ENCODE measurements around the gene DDX5. TPM values are rescaled to one million over a fixed set of nuclear protein-coding genes. Genes with fewer than 3 reads are reported as not detected.

Gene DDX5
- total RNA-seq, 2 donors from 2014 or later, result 369 to 444 TPM

GRCh38 chr17:64546716-64547115, 40.6 kb upstream of the DDX5 start:
- no peak for DNase-seq
- no peak for TF ChIP-seq CTCF (IDR thresholded peaks at IDR 0.05)
- Histone ChIP-seq H3K9ac (ENCODE audit: low read depth in 2 of 2, low read length in 2 of 2) (no peak overlapping the region), H3K9me3 (no peaks in the 10 kb centered on the region), H3K36me3 (no peaks in the 10 kb centered on the region), H3K27me3 (no peaks in the 10 kb centered on the region), H3K4me1 (no peaks in the 10 kb centered on the region), H3K27ac (no peak overlapping the region), H3K4me3 (no peak overlapping the region)
- intact Hi-C loops (cut with DNase I), result no loop called here

GRCh38 chr17:64544742-64545141, 38.7 kb upstream of the DDX5 start:
- Histone ChIP-seq H3K9me3 (no peaks in the 10 kb centered on the region), H3K27ac (no peak overlapping the region), H3K4me3 (no peak overlapping the region), H3K36me3 (no peaks in the 10 kb centered on the region), H3K4me1 (no peaks in the 10 kb centered on the region), H3K27me3 (no peaks in the 10 kb centered on the region), H3K9ac (ENCODE audit: low read depth in 2 of 2, low read length in 2 of 2) (no peak overlapping the region)
- no peak for DNase-seq
- intact Hi-C loops (cut with DNase I), result no loop called here
- TF ChIP-seq CTCF (IDR thresholded peaks at IDR 0.05), result no peak

- no peak overlapping the region for H3K9ac ChIP-seq (ENCODE audit: low read depth in 2 of 2, low read length in 2 of 2)
- intact Hi-C loops (cut with DNase I), result no loop called here
- no peaks in the 10 kb centered on the region for H3K27me3 ChIP-seq
- H3K9me3 ChIP-seq, result no peaks in the 10 kb centered on the region
- no peak overlapping the region for H3K4me3 ChIP-seq
- no peak overlapping the region for H3K27ac ChIP-seq
- no peaks in the 10 kb centered on the region for H3K36me3 ChIP-seq
- no peaks in the 10 kb centered on the region for H3K4me1 ChIP-seq
- no peak for DNase-seq
- no peak for TF ChIP-seq CTCF (IDR thresholded peaks at IDR 0.05)
Measured at GRCh38 chr17:64540118-64540776, 34.2 kb upstream of the DDX5 start.

- no peak overlapping the region for H3K27ac ChIP-seq
- no peaks in the 10 kb centered on the region for H3K36me3 ChIP-seq
- no peaks in the 10 kb centered on the region for H3K27me3 ChIP-seq
- H3K4me1 ChIP-seq, result no peaks in the 10 kb centered on the region
- H3K9me3 ChIP-seq, result no peaks in the 10 kb centered on the region
- TF ChIP-seq CTCF (IDR thresholded peaks at IDR 0.05), result no peak
- no peak for DNase-seq
- H3K9ac ChIP-seq (ENCODE audit: low read depth in 2 of 2, low read length in 2 of 2), result no peak overlapping the region
- no peak overlapping the region for H3K4me3 ChIP-seq
- intact Hi-C loops (cut with DNase I), result no loop called here
Measured at GRCh38 chr17:64538508-64539130, 32.5 kb upstream of the DDX5 start.

- no peaks in the 10 kb centered on the region for H3K4me1 ChIP-seq
- no peak overlapping the region for H3K27ac ChIP-seq
- no peaks in the 10 kb centered on the region for H3K9me3 ChIP-seq
- H3K27me3 ChIP-seq, result no peaks in the 10 kb centered on the region
- H3K9ac ChIP-seq (ENCODE audit: low read depth in 2 of 2, low read length in 2 of 2), result no peak overlapping the region
- H3K36me3 ChIP-seq, result no peaks in the 10 kb centered on the region
- TF ChIP-seq CTCF (IDR thresholded peaks at IDR 0.05), result no peak
- H3K4me3 ChIP-seq, result no peak overlapping the region
- DNase-seq, result no peak
- intact Hi-C loops (cut with DNase I), result no loop called here
Measured at GRCh38 chr17:64537488-64537887, 31.4 kb upstream of the DDX5 start.

Measured in colonic mucosa (tissue), 4 donors.